Glutamatergic neuron (in vitro differentiated cells): ENCODE measurements around the gene INPP5F. TPM values are rescaled to one million over a fixed set of nuclear protein-coding genes. Genes with fewer than 3 reads are reported as not detected.

ENCODE experiments used
- DNase-seq: peaks from one replicate; pipeline ENCODE4 v3.0.0; 2022
- H3K27ac Mint-ChIP-seq: one replicate; pipeline ENCODE4 v1.8.0; 2020; ENCODE audit warnings: mild to moderate bottlenecking, mixed read lengths, inconsistent platforms; ENCODE audit not compliant: unreplicated experiment
- H3K27me3 Mint-ChIP-seq: one replicate; pipeline ENCODE4 v1.8.0; 2020; ENCODE audit warnings: mild to moderate bottlenecking, moderate library complexity, mixed read lengths, inconsistent platforms; ENCODE audit not compliant: unreplicated experiment
- H3K36me3 Mint-ChIP-seq: one replicate; pipeline ENCODE4 v1.8.0; 2020; ENCODE audit warnings: mild to moderate bottlenecking, mixed read lengths, inconsistent platforms; ENCODE audit not compliant: unreplicated experiment
- H3K4me1 Mint-ChIP-seq: one replicate; pipeline ENCODE4 v1.8.0; 2020; ENCODE audit warnings: mild to moderate bottlenecking, low read depth, mixed read lengths, inconsistent platforms; ENCODE audit not compliant: unreplicated experiment
- H3K4me3 Mint-ChIP-seq: one replicate; pipeline ENCODE4 v1.8.0; 2020; ENCODE audit warnings: mild to moderate bottlenecking, mixed read lengths, inconsistent platforms; ENCODE audit not compliant: unreplicated experiment
- H3K9me3 Mint-ChIP-seq: one replicate; pipeline ENCODE4 v1.8.0; 2020; ENCODE audit warnings: mild to moderate bottlenecking, moderate library complexity, mixed read lengths, inconsistent platforms; ENCODE audit not compliant: unreplicated experiment
- total RNA-seq: library from RNA; stranded (reverse); fragmentation: NEBNext Ultra II Directional; extraction: Animal tissue kit (Norgen Biotek cat#: 25700); gene quantifications from one replicate; pipeline ENCODE4 v1.2.1, GENCODE V29; 2021; ENCODE audit not compliant: unreplicated experiment
- TF ChIP-seq, protein P1 (sequence below): fragments of 200-600 bp; sonication (generic); IDR thresholded peaks from one replicate; pipeline ENCODE4 v1.5.0; 2021; ENCODE audit not compliant: partially characterized antibody, unreplicated experiment

INPP5F gene
- total RNA-seq, 1 donor from 2014 or later = 186 TPM

DNA sequence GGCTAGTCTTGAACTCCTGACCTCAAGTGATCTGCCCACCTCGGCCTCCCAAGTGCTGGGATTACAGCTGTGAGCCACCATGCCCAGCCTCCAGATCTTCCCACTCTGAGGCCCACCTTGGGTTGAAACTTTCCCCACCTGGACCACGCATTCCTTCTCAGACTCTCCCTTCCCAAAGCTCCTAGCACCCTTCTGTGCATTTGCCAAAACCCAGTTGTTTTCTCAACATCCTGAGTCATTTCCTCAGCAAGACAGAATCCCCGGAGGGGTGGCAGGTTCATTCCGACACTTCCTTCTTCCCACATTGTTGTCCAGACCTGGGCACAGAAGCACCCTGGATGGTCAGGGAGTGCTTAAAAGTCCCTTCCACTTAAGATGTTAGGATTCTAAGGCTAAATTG lies 45.8 kb upstream of the INPP5F start:
- no peak for DNase-seq
- H3K4me1 Mint-ChIP-seq = peaks cover 2% of the 10 kb centered on the region
- no peak overlapping the region for H3K27ac Mint-ChIP-seq
- no peaks in the 10 kb centered on the region for H3K36me3 Mint-ChIP-seq
- H3K27me3 Mint-ChIP-seq = peaks cover 3% of the 10 kb centered on the region
- H3K9me3 Mint-ChIP-seq = no peaks in the 10 kb centered on the region
- H3K4me3 Mint-ChIP-seq = no peak overlapping the region
- TF ChIP-seq, protein P1, sequence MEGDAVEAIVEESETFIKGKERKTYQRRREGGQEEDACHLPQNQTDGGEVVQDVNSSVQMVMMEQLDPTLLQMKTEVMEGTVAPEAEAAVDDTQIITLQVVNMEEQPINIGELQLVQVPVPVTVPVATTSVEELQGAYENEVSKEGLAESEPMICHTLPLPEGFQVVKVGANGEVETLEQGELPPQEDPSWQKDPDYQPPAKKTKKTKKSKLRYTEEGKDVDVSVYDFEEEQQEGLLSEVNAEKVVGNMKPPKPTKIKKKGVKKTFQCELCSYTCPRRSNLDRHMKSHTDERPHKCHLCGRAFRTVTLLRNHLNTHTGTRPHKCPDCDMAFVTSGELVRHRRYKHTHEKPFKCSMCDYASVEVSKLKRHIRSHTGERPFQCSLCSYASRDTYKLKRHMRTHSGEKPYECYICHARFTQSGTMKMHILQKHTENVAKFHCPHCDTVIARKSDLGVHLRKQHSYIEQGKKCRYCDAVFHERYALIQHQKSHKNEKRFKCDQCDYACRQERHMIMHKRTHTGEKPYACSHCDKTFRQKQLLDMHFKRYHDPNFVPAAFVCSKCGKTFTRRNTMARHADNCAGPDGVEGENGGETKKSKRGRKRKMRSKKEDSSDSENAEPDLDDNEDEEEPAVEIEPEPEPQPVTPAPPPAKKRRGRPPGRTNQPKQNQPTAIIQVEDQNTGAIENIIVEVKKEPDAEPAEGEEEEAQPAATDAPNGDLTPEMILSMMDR = no peak

DNA sequence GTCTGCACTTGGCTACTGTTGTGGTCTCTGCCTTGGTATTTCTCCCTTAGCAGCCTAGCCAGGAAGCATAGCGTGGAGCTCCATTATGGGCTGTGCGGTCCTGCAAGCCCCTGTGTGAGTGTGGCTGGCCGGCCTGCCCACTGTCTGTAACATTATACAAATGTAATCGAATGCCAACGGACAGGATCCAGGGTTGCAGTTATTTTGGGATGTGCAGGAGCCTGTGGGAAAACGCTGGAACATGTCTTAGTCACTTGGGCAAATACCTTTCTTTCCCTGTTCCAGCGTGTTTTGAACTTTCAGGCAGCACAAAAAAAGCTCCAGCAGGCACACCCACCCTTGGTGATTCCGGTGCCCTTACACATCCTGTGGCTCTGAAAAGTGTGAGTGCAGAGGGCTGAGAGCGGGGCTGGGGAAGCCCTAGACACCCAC lies 45.2 kb upstream of the INPP5F start:
- H3K27ac Mint-ChIP-seq = no peak overlapping the region
- DNase-seq = no peak
- TF ChIP-seq, protein P1 = no peak
- H3K4me1 Mint-ChIP-seq = peaks cover 2% of the 10 kb centered on the region
- peaks cover 3% of the 10 kb centered on the region for H3K27me3 Mint-ChIP-seq
- no peak overlapping the region for H3K4me3 Mint-ChIP-seq
- no peaks in the 10 kb centered on the region for H3K9me3 Mint-ChIP-seq
- no peaks in the 10 kb centered on the region for H3K36me3 Mint-ChIP-seq

DNA sequence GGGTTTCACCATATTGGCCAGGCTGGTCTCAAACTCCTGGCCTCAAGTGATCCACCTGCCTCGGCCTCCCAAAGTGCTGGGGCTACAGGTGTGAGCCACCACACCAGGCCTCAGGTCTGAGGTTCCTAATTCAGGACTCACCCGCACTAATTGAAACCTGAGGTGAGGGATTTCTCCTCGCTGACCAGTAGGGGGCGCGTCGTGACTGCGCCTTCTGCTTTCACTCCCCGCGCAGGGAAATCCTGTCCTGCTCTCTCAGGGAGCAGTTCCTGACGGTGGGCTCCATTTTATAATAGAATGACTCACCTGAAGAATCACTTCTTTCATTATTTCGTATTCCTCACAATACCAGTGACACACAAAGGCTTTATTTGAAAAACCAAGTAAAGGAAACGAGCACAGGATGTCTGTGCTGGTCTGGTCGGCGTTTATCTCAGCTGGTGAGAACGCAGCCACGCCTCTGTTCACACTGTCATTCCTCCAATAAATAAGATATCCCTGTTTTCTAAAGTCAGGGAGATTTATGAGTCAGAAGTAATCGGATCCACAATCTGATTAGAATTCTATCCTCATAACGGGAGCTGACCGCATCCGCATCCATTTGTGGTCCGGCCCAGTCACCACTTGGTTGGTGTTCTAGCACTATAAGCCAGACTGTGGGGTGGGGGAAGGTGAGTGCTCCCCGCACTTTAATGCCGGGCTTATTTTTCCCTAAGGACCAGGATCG lies 39.2 kb upstream of the INPP5F start:
- Mint-ChIP-seq H3K27me3 (peaks cover 4% of the 10 kb centered on the region), H3K36me3 (no peaks in the 10 kb centered on the region), H3K27ac (peak overlapping the region; percentile 67), H3K4me1 (peaks cover 31% of the 10 kb centered on the region), H3K9me3 (peaks cover 7% of the 10 kb centered on the region), H3K4me3 (peak overlapping the region; percentile 83)
- TF ChIP-seq, protein P1 = peak; percentile 99
- DNase-seq = peak; percentile 83

DNA sequence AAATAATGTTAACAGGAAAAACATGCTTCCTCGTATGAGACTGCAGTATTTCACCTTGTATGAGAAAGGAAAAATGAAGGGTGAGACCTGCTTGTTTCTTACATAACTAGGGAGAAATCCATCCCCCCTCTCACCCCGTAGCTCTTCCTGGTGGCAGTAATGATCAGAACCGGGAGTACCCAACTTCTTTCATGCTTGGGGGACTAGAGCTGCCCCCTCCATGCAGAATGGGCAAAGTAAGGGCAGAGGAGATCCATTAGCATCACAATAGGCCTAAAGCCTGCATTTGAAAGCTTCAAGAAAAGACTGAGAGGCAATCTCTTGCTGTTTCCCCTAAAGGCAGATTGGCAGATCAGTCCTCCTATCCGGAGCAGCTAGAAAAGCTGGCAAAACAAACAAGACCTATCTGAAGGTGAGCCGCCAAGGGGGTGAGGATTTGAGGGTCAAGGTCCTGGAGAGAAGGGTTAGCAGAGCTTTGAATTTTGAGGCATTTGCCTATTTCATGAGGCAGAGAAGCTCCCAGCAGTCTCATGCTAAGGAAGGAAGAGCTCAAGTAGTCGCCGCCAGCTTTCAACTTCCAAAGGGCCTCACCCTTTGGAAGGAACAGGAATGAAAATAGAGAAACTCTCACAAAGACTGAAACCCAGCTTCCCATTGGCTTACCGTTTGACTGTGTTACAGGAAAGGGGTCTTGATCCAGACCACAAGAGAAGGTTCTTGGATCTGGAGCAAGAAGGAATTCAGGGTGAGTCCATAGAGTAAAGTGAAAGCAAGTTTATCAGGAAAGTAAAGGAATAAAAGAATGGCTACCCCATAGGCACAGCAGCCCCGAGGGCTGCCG lies 38.4 kb upstream of the INPP5F start:
- Mint-ChIP-seq H3K4me1 (peaks cover 28% of the 10 kb centered on the region), H3K36me3 (no peaks in the 10 kb centered on the region), H3K9me3 (peaks cover 7% of the 10 kb centered on the region), H3K4me3 (peak overlapping the region; percentile 83), H3K27ac (peak overlapping the region; percentile 67), H3K27me3 (peaks cover 2% of the 10 kb centered on the region)
- DNase-seq = no peak
- TF ChIP-seq, protein P1 = no peak
